OCI-LY7 (cell line): Measurements from ENCODE around the gene FRMD5.

Experiments
- EZH2phosphoT487 ChIP-seq: fragments of 200-600 bp; sonication (generic); IDR thresholded peaks from 2 replicates; pipeline ENCODE4 v1.6.1; 2018; ENCODE audit warnings: low read depth, borderline replicate concordance, mild to moderate bottlenecking, mixed run types, antibody characterized with exemption, low read length, moderate library complexity, mixed read lengths
- TF ChIP-seq, protein P1 (sequence below): fragments of 200-600 bp; sonication (generic); conservative IDR thresholded peaks from 2 replicates; pipeline ENCODE4 v1.5.1; 2014; ENCODE audit warnings: mild to moderate bottlenecking, antibody characterized with exemption, low read length, moderate library complexity, mixed read lengths

DNA sequence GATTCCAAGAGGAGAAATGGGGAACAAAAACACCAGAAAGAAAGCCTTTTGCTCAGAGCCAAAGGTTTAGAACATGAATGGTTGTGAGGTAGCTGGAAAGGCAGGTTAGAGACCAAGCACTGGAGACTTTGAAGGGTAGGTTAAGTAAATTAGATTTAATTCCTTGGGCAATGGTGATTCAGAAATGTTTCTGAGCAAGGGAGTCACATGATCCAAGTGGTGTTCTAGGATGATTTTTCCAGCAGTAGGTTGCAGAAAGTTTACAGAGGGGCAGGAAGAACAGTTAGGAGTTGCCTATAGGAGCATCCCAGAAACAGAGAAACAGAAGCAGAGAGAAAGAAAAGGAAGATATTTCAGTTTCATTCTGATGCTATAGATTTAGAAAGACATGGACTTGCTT lies 228.4 kb downstream of the FRMD5 start:
- TF ChIP-seq, protein P1, sequence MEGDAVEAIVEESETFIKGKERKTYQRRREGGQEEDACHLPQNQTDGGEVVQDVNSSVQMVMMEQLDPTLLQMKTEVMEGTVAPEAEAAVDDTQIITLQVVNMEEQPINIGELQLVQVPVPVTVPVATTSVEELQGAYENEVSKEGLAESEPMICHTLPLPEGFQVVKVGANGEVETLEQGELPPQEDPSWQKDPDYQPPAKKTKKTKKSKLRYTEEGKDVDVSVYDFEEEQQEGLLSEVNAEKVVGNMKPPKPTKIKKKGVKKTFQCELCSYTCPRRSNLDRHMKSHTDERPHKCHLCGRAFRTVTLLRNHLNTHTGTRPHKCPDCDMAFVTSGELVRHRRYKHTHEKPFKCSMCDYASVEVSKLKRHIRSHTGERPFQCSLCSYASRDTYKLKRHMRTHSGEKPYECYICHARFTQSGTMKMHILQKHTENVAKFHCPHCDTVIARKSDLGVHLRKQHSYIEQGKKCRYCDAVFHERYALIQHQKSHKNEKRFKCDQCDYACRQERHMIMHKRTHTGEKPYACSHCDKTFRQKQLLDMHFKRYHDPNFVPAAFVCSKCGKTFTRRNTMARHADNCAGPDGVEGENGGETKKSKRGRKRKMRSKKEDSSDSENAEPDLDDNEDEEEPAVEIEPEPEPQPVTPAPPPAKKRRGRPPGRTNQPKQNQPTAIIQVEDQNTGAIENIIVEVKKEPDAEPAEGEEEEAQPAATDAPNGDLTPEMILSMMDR, result no peak
- TF ChIP-seq EZH2phosphoT487, result no peak
